Tibial nerve (tissue), 4 donors: ENCODE measurements around the gene ARHGAP11A.

Experiments used
- EP300 ChIP-seq, 2 donors: sonication (generic); formaldehyde crosslinking; IDR thresholded peaks; one replicate each; pipeline ENCODE4 v1.6.1; 2017; ENCODE audit warnings: antibody characterized with exemption in 2 of 2, mild to moderate bottlenecking in 1 of 2
- POLR2A ChIP-seq, 2 donors: fragments of 450-650 bp; IDR thresholded peaks; one replicate each; pipeline ENCODE4 v1.6.1; 2017; ENCODE audit warnings: antibody characterized with exemption in 2 of 2, mild to moderate bottlenecking in 2 of 2, moderate library complexity in 2 of 2
- TF ChIP-seq, protein P1 (sequence below), 5 experiments: fragments of 200-600 bp in 3 of 5; fragments of 450-650 bp in 2 of 5; sonication (generic) in 3 of 5; IDR thresholded peaks; one replicate each; pipeline ENCODE4 v1.5.1; 2016 to 2019; ENCODE audit warnings: antibody characterized with exemption in 5 of 5, mild to moderate bottlenecking in 3 of 5, moderate library complexity in 2 of 5

DNA sequence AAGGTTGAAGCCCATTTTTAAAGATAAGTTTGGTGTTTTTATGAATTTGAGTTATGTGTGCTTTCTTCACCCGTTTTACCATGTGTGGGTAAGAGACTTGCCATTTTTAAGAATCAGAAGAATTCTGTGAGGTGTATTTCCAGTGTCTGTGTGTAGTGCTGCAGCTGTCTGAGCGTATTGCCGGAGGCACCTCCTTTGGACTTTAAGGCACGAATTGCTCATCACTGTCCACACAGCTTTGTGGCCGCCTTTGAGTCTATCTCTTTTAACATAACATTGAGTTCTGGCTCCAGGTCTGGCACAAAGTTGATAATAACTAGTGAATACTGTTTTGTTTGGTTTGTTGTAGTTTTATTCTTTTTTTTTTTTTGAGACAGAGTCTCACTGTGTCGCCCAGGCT is 52.0 kb downstream of the ARHGAP11A start:
- TF ChIP-seq, protein P1, sequence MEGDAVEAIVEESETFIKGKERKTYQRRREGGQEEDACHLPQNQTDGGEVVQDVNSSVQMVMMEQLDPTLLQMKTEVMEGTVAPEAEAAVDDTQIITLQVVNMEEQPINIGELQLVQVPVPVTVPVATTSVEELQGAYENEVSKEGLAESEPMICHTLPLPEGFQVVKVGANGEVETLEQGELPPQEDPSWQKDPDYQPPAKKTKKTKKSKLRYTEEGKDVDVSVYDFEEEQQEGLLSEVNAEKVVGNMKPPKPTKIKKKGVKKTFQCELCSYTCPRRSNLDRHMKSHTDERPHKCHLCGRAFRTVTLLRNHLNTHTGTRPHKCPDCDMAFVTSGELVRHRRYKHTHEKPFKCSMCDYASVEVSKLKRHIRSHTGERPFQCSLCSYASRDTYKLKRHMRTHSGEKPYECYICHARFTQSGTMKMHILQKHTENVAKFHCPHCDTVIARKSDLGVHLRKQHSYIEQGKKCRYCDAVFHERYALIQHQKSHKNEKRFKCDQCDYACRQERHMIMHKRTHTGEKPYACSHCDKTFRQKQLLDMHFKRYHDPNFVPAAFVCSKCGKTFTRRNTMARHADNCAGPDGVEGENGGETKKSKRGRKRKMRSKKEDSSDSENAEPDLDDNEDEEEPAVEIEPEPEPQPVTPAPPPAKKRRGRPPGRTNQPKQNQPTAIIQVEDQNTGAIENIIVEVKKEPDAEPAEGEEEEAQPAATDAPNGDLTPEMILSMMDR (IDR thresholded peaks at IDR 0.05): no peak
- TF ChIP-seq POLR2A (IDR thresholded peaks at IDR 0.05) (no peak), EP300 (IDR thresholded peaks at IDR 0.05) (no peak)
